GM23248 (cell line): ENCODE measurements around the gene APBA1.

Experiments used
- EZH2 ChIP-seq: fragments of 200-600 bp; sonication (generic); IDR thresholded peaks from 2 replicates; pipeline ENCODE4 v1.6.1; 2018; ENCODE audit warnings: antibody characterized with exemption, mild to moderate bottlenecking; ENCODE audit not compliant: insufficient read depth, poor library complexity, severe bottlenecking
- EZH2phosphoT487 ChIP-seq: fragments of 200-600 bp; sonication (generic); IDR thresholded peaks from 2 replicates; pipeline ENCODE4 v1.6.1; 2018; ENCODE audit warnings: antibody characterized with exemption, moderate library complexity, mild to moderate bottlenecking, low read depth; ENCODE audit not compliant: insufficient read depth

GRCh38 chr9:69391487-69391886, 280.7 kb downstream of the APBA1 start:
- TF ChIP-seq EZH2 (no peak), EZH2phosphoT487 (no peak)
